Measurements from ENCODE around the gene ZSCAN29.

Gene ZSCAN29

GRCh38 chr15:43346305-43346704 lies 24.5 kb downstream of the ZSCAN29 start:
- DNase-seq, result no peak

GRCh38 chr15:43330780-43331087 lies 40.1 kb downstream of the ZSCAN29 start:
- DNase-seq, result no peak

- peak; percentile 77 for DNase-seq
These were observed 40.7 kb downstream of the ZSCAN29 start, which contains the start of gene LCMT2 for GRCh38 chr15:43329960-43330779. Gene LCMT2, minus strand, starts transcription at chr15:43330573. Its CDS starts 84 bp downstream, at chr15:43330489.

- DNase-seq, result peak; percentile 1
These were observed 41.5 kb downstream of the ZSCAN29 start for GRCh38 chr15:43329217-43329959.

GRCh38 chr15:43325039-43325684 lies 45.7 kb downstream of the ZSCAN29 start:
- no peak for DNase-seq

- DNase-seq, result no peak
These were observed 51.7 kb downstream of the ZSCAN29 start for GRCh38 chr15:43318990-43319771.

GRCh38 chr15:43317566-43318184 lies 53.2 kb downstream of the ZSCAN29 start:
- DNase-seq, result no peak

GRCh38 chr15:43316971-43317346 lies 53.9 kb downstream of the ZSCAN29 start:
- no peak for DNase-seq

GRCh38 chr15:43316016-43316970 lies 54.5 kb downstream of the ZSCAN29 start:
- no peak for DNase-seq

- no peak for DNase-seq
These were observed 56.7 kb downstream of the ZSCAN29 start for GRCh38 chr15:43314171-43314570.

GRCh38 chr15:43312378-43312777 lies 58.5 kb downstream of the ZSCAN29 start:
- DNase-seq, result no peak

All from NCI-H226 (cell line).